MG63 (cell line): ENCODE results near the gene COL21A1. TPM values are rescaled to one million over a fixed set of nuclear protein-coding genes. Genes with fewer than 3 reads are reported as not detected.

Experiments
- DNase-seq: peaks from one replicate; pipeline ENCODE4 v3.0.0-alpha.2; 2020
- H3K27me3 ChIP-seq: fragments of 250-450 bp; sonication (Bioruptor Pico); 2 replicates; pipeline ENCODE4 v1.5.1; 2020; ENCODE audit warnings: mild to moderate bottlenecking, moderate library complexity
- H3K36me3 ChIP-seq: fragments of 250-450 bp; sonication (Bioruptor Pico); 2 replicates; pipeline ENCODE4 v1.5.1; 2020; ENCODE audit warnings: mild to moderate bottlenecking, moderate library complexity
- H3K4me3 ChIP-seq: fragments of 250-450 bp; sonication (Bioruptor Pico); 2 replicates; pipeline ENCODE4 v1.5.1; 2020; ENCODE audit warnings: mild to moderate bottlenecking, moderate library complexity
- H3K9me3 ChIP-seq: fragments of 250-450 bp; sonication (Bioruptor Pico); 2 replicates; pipeline ENCODE4 v1.5.1; 2020; ENCODE audit warnings: mild to moderate bottlenecking, moderate library complexity
- total RNA-seq: library from RNA; depleted of rRNA; stranded (reverse); fragments of >200 nt; shearing (Covaris generic); gene quantifications from 2 replicates; pipeline ENCODE4 v1.2.3, GENCODE V29; 2014; ENCODE audit warnings: low replicate concordance

The COL21A1 gene
- total RNA-seq, 1 experiment from 2014 or later = not detected

GRCh38 chr6:56227071-56227879, 20.1 kb downstream of the COL21A1 start:
- no peaks in the 10 kb centered on the region for H3K27me3 ChIP-seq
- H3K4me3 ChIP-seq = no peak overlapping the region
- no peaks in the 10 kb centered on the region for H3K36me3 ChIP-seq
- peak; percentile 44 for DNase-seq
- H3K9me3 ChIP-seq = no peaks in the 10 kb centered on the region

GRCh38 chr6:56223995-56224394, 23.4 kb downstream of the COL21A1 start:
- Histone ChIP-seq H3K9me3 (no peaks in the 10 kb centered on the region), H3K36me3 (no peaks in the 10 kb centered on the region), H3K27me3 (no peaks in the 10 kb centered on the region), H3K4me3 (no peak overlapping the region)
- peak; percentile 72 for DNase-seq

GRCh38 chr6:56222499-56222898, 24.9 kb downstream of the COL21A1 start:
- Histone ChIP-seq H3K9me3 (no peaks in the 10 kb centered on the region), H3K4me3 (no peak overlapping the region), H3K27me3 (no peaks in the 10 kb centered on the region), H3K36me3 (no peaks in the 10 kb centered on the region)
- DNase-seq = no peak

- no peak for DNase-seq
These were observed 27.3 kb downstream of the COL21A1 start for GRCh38 chr6:56220078-56220477.

GRCh38 chr6:56214703-56215101, 32.7 kb downstream of the COL21A1 start:
- H3K27me3 ChIP-seq = no peaks in the 10 kb centered on the region
- H3K9me3 ChIP-seq = no peaks in the 10 kb centered on the region
- H3K36me3 ChIP-seq = no peaks in the 10 kb centered on the region
- DNase-seq = no peak
- no peak overlapping the region for H3K4me3 ChIP-seq

More at GRCh38 chr6:56220078-56220477, 27.3 kb downstream of the COL21A1 start:
- no peaks in the 10 kb centered on the region for H3K27me3 ChIP-seq
- H3K9me3 ChIP-seq = no peaks in the 10 kb centered on the region
- H3K36me3 ChIP-seq = no peaks in the 10 kb centered on the region
- H3K4me3 ChIP-seq = no peak overlapping the region

- Histone ChIP-seq H3K27me3 (no peaks in the 10 kb centered on the region), H3K9me3 (no peaks in the 10 kb centered on the region), H3K36me3 (no peaks in the 10 kb centered on the region), H3K4me3 (no peak overlapping the region)
- DNase-seq = no peak
These were observed 33.2 kb downstream of the COL21A1 start for GRCh38 chr6:56214041-56214702.

GRCh38 chr6:56211724-56212123, 35.7 kb downstream of the COL21A1 start:
- no peaks in the 10 kb centered on the region for H3K9me3 ChIP-seq
- H3K4me3 ChIP-seq = no peak overlapping the region
- H3K36me3 ChIP-seq = no peaks in the 10 kb centered on the region
- H3K27me3 ChIP-seq = no peaks in the 10 kb centered on the region
- DNase-seq = no peak

- Histone ChIP-seq H3K36me3 (no peaks in the 10 kb centered on the region), H3K27me3 (no peaks in the 10 kb centered on the region), H3K9me3 (no peaks in the 10 kb centered on the region), H3K4me3 (no peak overlapping the region)
- no peak for DNase-seq
These were observed 43.2 kb downstream of the COL21A1 start for GRCh38 chr6:56204134-56204533.

GRCh38 chr6:56199956-56200355, 47.4 kb downstream of the COL21A1 start:
- no peaks in the 10 kb centered on the region for H3K36me3 ChIP-seq
- H3K9me3 ChIP-seq = no peaks in the 10 kb centered on the region; the same call in 1 of the 2 replicates
- no peaks in the 10 kb centered on the region for H3K27me3 ChIP-seq
- no peak overlapping the region for H3K4me3 ChIP-seq
- DNase-seq = no peak

GRCh38 chr6:56193846-56194245, 53.5 kb downstream of the COL21A1 start:
- Histone ChIP-seq H3K27me3 (no peaks in the 10 kb centered on the region), H3K4me3 (no peak overlapping the region), H3K9me3 (no peaks in the 10 kb centered on the region; the same call in 1 of the 2 replicates), H3K36me3 (no peaks in the 10 kb centered on the region)
- no peak for DNase-seq

GRCh38 chr6:56188429-56188828, 59.0 kb downstream of the COL21A1 start:
- no peak for DNase-seq
- no peaks in the 10 kb centered on the region for H3K36me3 ChIP-seq
- no peaks in the 10 kb centered on the region for H3K27me3 ChIP-seq
- H3K9me3 ChIP-seq = no peaks in the 10 kb centered on the region
- H3K4me3 ChIP-seq = no peak overlapping the region

- Histone ChIP-seq H3K27me3 (no peaks in the 10 kb centered on the region), H3K36me3 (no peaks in the 10 kb centered on the region), H3K4me3 (no peak overlapping the region), H3K9me3 (no peaks in the 10 kb centered on the region)
- no peak for DNase-seq
These were observed 59.7 kb downstream of the COL21A1 start for GRCh38 chr6:56187686-56188085.

GRCh38 chr6:56176741-56177140, 70.6 kb downstream of the COL21A1 start:
- Histone ChIP-seq H3K9me3 (peaks cover 12% of the 10 kb centered on the region), H3K27me3 (no peaks in the 10 kb centered on the region), H3K36me3 (no peaks in the 10 kb centered on the region), H3K4me3 (no peak overlapping the region)
- no peak for DNase-seq

- Histone ChIP-seq H3K36me3 (no peaks in the 10 kb centered on the region), H3K9me3 (peaks cover 12% of the 10 kb centered on the region), H3K27me3 (no peaks in the 10 kb centered on the region), H3K4me3 (no peak overlapping the region)
- DNase-seq = no peak
These were observed 74.2 kb downstream of the COL21A1 start for GRCh38 chr6:56173228-56173627.

GRCh38 chr6:56172144-56172543, 75.2 kb downstream of the COL21A1 start:
- H3K9me3 ChIP-seq = peaks cover 12% of the 10 kb centered on the region
- H3K4me3 ChIP-seq = no peak overlapping the region
- no peaks in the 10 kb centered on the region for H3K27me3 ChIP-seq
- DNase-seq = no peak
- H3K36me3 ChIP-seq = no peaks in the 10 kb centered on the region

- Histone ChIP-seq H3K27me3 (no peaks in the 10 kb centered on the region), H3K36me3 (no peaks in the 10 kb centered on the region), H3K9me3 (peaks cover 4% of the 10 kb centered on the region; the same call in 1 of the 2 replicates), H3K4me3 (no peak overlapping the region)
- DNase-seq = no peak
These were observed 78.0 kb downstream of the COL21A1 start for GRCh38 chr6:56169366-56169765.

GRCh38 chr6:56168596-56168995, 78.8 kb downstream of the COL21A1 start:
- no peaks in the 10 kb centered on the region for H3K36me3 ChIP-seq
- no peaks in the 10 kb centered on the region for H3K27me3 ChIP-seq
- H3K4me3 ChIP-seq = no peak overlapping the region
- no peak for DNase-seq
- peaks cover 4% of the 10 kb centered on the region; the same call in 1 of the 2 replicates for H3K9me3 ChIP-seq

- Histone ChIP-seq H3K4me3 (no peak overlapping the region), H3K27me3 (no peaks in the 10 kb centered on the region), H3K9me3 (no peaks in the 10 kb centered on the region), H3K36me3 (no peaks in the 10 kb centered on the region)
- no peak for DNase-seq
These were observed 85.3 kb downstream of the COL21A1 start for GRCh38 chr6:56162081-56162480.
